Esophagus muscularis mucosa (tissue), 4 donors: ENCODE measurements around the gene WNT6.

Experiments used
- CTCF ChIP-seq, 3 experiments: fragments of 200-600 bp in 2 of 3; fragments of 450-650 bp in 1 of 3; sonication (generic) in 2 of 3; IDR thresholded peaks; one replicate each; pipeline ENCODE4 v1.5.1; 2017 to 2019; ENCODE audit warnings: antibody characterized with exemption in 3 of 3, mild to moderate bottlenecking in 2 of 3, moderate library complexity in 1 of 3
- EP300 ChIP-seq: sonication (generic); formaldehyde crosslinking; IDR thresholded peaks from one replicate; pipeline ENCODE4 v1.6.1; 2017; ENCODE audit warnings: antibody characterized with exemption
- POLR2A ChIP-seq: fragments of 450-650 bp; IDR thresholded peaks from one replicate; pipeline ENCODE4 v1.6.1; 2017; ENCODE audit warnings: antibody characterized with exemption, moderate library complexity, mild to moderate bottlenecking, low read depth
- POLR2AphosphoS5 ChIP-seq, 2 donors: sonication (generic); formaldehyde crosslinking; IDR thresholded peaks; one replicate each; pipeline ENCODE4 v1.6.1; 2017; ENCODE audit warnings: antibody characterized with exemption in 2 of 2

DNA sequence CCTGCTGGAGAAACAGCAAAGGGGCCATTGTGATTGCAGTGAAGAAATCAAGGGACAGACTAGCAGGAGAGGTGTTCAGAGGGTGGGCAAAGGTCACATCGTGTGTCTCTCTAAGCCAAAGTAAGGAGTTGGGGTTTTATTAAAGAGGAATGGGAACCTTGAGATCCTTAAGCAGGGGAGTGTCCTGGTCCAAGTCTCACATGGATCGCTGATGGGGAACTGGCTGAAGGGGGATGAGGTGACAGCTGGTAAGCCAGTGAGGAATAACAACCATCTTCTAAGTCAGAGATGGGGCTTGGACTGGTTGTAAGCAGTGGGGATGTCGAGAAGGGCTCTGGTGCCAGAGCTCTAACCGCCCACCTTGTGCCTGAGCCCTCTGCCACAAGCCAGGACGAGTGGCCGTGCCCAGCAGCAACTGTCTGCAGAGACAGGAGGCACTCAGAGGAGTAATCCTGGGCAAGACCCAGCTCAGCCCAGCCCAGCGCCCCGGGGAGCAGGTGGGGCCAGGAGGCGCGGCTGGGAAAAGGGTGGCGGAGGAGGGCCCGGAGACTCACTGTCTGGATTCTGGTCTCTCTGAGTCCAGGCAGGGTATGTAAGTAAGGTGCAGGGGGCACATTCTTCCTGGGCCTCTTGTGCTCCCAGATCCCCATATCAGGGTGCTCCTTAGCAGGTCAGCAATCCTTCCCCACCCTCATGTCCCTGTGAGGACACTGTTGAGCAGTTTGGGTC lies 34.7 kb downstream of the WNT6 start:
- no peak for TF ChIP-seq POLR2A
- no peak for TF ChIP-seq POLR2AphosphoS5 (IDR thresholded peaks at IDR 0.05)
- no peak for TF ChIP-seq CTCF (IDR thresholded peaks at IDR 0.05)
- TF ChIP-seq EP300, result no peak
